HEK293T (cell line): ENCODE measurements around the gene ABCC6.
"Not testable (repeated sequence)": the region's sequence is repeated elsewhere in the genome, so short reads cannot be mapped to it uniquely, and the experiment has no call there.

Source experiments
- CTCF ChIA-PET: fragments of 350-600 bp; formaldehyde crosslinking; extraction: SDS; loops from one replicate; lab custom pipeline; 2021; ENCODE audit warnings: antibody characterized with exemption, inconsistent platforms; lab: Yijun Ruan, JAX
- POLR2A ChIA-PET: fragments of 350-600 bp; formaldehyde crosslinking; extraction: SDS; loops from one replicate; lab custom pipeline; 2020; ENCODE audit warnings: antibody characterized with exemption, inconsistent platforms; lab: Yijun Ruan, JAX
- DNase-seq: peaks from one replicate; pipeline ENCODE4 v3.0.0; 2012; ENCODE audit warnings: mixed read lengths; ENCODE audit errors: extremely low spot score
- ARNT ChIP-seq: fragments of 450-650 bp; IDR thresholded peaks from 2 replicates; pipeline ENCODE4 v1.6.1; 2017; ENCODE audit warnings: mild to moderate bottlenecking
- BHLHE40 ChIP-seq: fragments of 450-650 bp; IDR thresholded peaks from 2 replicates; pipeline ENCODE4 v1.6.1; 2016; ENCODE audit warnings: mild to moderate bottlenecking, moderate library complexity, borderline replicate concordance
- CTBP1 ChIP-seq: fragments of 450-650 bp; IDR thresholded peaks from 2 replicates; pipeline ENCODE4 v1.6.1; 2016; ENCODE audit warnings: borderline replicate concordance
- ELF4 ChIP-seq: fragments of 450-650 bp; IDR thresholded peaks from 2 replicates; pipeline ENCODE4 v1.6.1; 2017; ENCODE audit warnings: antibody characterized with exemption
- FOXA1 ChIP-seq: fragments of 450-650 bp; IDR thresholded peaks from 2 replicates; pipeline ENCODE4 v1.6.1; 2016; ENCODE audit warnings: mild to moderate bottlenecking
- FOXK2 ChIP-seq: fragments of 450-650 bp; IDR thresholded peaks from 2 replicates; pipeline ENCODE4 v1.6.1; 2016; ENCODE audit warnings: mild to moderate bottlenecking
- FOXM1 ChIP-seq: fragments of 450-650 bp; IDR thresholded peaks from 2 replicates; pipeline ENCODE4 v1.6.1; 2017; ENCODE audit warnings: mild to moderate bottlenecking, borderline replicate concordance
- HDGF ChIP-seq: fragments of 450-650 bp; IDR thresholded peaks from 2 replicates; pipeline ENCODE4 v1.6.1; 2017; ENCODE audit warnings: antibody characterized with exemption, borderline replicate concordance
- L3MBTL2 ChIP-seq: fragments of 450-650 bp; conservative IDR thresholded peaks from 2 replicates; pipeline ENCODE4 v1.6.1; 2016; ENCODE audit warnings: mild to moderate bottlenecking
- LEF1 ChIP-seq: fragments of 450-650 bp; IDR thresholded peaks from 2 replicates; pipeline ENCODE4 v1.6.1; 2017; ENCODE audit warnings: mild to moderate bottlenecking, borderline replicate concordance
- NFRKB ChIP-seq: fragments of 450-650 bp; IDR thresholded peaks from 2 replicates; pipeline ENCODE4 v1.6.1; 2016; ENCODE audit warnings: mild to moderate bottlenecking, moderate library complexity
- SP1 ChIP-seq: fragments of 450-650 bp; IDR thresholded peaks from 2 replicates; pipeline ENCODE4 v1.6.1; 2017
- SUZ12 ChIP-seq: fragments of 450-650 bp; IDR thresholded peaks from 2 replicates; pipeline ENCODE4 v1.6.1; 2016; ENCODE audit warnings: mild to moderate bottlenecking
- TARDBP ChIP-seq: fragments of 450-650 bp; IDR thresholded peaks from 2 replicates; pipeline ENCODE4 v1.6.1; 2016
- ZNF384 ChIP-seq: fragments of 450-650 bp; IDR thresholded peaks from 2 replicates; pipeline ENCODE4 v1.6.1; 2016
- TF ChIP-seq, protein P1 (sequence below): fragments of 450-650 bp; IDR thresholded peaks from 2 replicates; pipeline ENCODE4 v1.6.1; 2016

The ABCC6 gene

DNA sequence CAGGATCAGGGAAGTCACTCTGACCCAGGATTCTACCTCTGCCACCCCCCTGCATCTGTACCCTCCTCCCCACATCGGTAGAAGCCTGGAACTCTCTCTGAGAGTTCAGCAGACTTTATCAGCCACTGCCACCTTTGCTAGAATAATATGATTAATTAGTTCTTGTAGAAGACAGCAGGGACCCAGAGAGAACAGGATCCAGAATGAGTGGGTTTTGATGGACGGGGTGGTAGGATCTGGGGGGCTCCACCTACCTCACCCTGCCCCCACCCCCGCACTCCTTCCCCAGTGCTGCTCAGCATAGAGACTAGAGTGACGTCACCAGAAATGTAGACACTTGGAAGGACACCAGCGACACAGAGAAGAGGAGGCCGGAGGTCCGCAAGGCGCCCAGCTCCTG is 33.5 kb downstream of the ABCC6 start:
- no peak for DNase-seq
- ChIA-PET POLR2A (no interaction called here), CTCF (no interaction called here)
- TF ChIP-seq ZNF384 (no peak), FOXM1 (no peak), ARNT (no peak), L3MBTL2 (no peak), ELF4 (no peak), SP1 (no peak)

DNA sequence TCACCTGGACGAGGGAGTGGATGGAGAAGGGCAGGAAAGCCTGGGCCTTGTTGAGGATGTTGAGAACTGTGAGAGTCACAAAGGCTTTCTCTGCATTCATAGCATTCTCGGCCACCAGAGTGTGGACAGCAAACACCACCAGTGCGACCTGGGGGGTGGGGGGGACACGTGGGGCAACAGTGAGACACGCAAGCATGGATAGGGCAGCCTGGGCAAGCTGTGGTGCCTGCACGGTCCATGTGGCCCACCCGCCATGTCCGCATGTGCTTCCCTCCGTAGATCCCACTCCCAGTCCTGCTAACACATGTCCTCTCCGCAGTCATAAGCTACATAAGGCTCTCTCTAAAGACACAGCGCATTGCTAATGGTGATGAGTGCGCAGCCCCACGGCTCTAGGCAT is 34.5 kb downstream of the ABCC6 start:
- TF ChIP-seq FOXM1 (no peak), FOXK2 (no peak), SP1 (no peak), L3MBTL2 (no peak), ARNT (no peak), LEF1 (no peak), BHLHE40 (no peak), NFRKB (no peak), TARDBP (no peak), SUZ12 (no peak), ELF4 (no peak), CTBP1 (no peak), FOXA1 (no peak), HDGF (no peak), ZNF384 (no peak)
- TF ChIP-seq, protein P1, sequence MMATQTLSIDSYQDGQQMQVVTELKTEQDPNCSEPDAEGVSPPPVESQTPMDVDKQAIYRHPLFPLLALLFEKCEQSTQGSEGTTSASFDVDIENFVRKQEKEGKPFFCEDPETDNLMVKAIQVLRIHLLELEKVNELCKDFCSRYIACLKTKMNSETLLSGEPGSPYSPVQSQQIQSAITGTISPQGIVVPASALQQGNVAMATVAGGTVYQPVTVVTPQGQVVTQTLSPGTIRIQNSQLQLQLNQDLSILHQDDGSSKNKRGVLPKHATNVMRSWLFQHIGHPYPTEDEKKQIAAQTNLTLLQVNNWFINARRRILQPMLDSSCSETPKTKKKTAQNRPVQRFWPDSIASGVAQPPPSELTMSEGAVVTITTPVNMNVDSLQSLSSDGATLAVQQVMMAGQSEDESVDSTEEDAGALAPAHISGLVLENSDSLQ: no peak
- ChIA-PET POLR2A (no interaction called here), CTCF (no interaction called here)
- DNase-seq: no peak

DNA sequence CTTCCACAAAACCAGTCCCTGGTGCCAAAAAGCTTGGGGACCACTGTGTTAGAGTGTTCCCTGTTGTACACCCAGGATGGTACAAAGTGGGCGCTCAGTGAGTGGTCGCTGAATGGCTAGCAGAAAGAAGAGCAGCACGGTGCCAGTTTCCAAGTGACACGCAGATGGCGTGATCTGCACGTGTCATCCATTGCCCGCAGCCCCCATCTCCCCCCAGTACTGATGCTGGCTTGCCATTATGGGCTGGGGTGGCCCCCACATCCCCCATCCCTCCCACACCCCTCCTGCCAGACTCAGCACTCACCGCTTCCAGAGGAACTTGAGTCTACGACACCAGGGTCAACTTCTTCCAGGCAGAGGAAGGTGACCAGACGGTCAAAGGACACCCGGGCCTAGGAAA is 36.5 kb downstream of the ABCC6 start:
- TF ChIP-seq, protein P1: no peak
- TF ChIP-seq FOXK2: no peak
- no peak for TF ChIP-seq ELF4
- TF ChIP-seq FOXA1: no peak
- TF ChIP-seq HDGF: no peak
- no peak for TF ChIP-seq FOXM1
- TF ChIP-seq NFRKB: no peak
- no peak for TF ChIP-seq ARNT
- TF ChIP-seq CTBP1: no peak
- no peak for TF ChIP-seq TARDBP
- TF ChIP-seq BHLHE40: no peak
- TF ChIP-seq LEF1: no peak
- TF ChIP-seq L3MBTL2: no peak
- CTCF ChIA-PET: interaction anchor here (1.0 kb wide), 1 partner anchor 23 kb away, joined by 3 read pairs; no protein-coding TSS in a partner anchor
- POLR2A ChIA-PET: no interaction called here
- DNase-seq: no peak

DNA sequence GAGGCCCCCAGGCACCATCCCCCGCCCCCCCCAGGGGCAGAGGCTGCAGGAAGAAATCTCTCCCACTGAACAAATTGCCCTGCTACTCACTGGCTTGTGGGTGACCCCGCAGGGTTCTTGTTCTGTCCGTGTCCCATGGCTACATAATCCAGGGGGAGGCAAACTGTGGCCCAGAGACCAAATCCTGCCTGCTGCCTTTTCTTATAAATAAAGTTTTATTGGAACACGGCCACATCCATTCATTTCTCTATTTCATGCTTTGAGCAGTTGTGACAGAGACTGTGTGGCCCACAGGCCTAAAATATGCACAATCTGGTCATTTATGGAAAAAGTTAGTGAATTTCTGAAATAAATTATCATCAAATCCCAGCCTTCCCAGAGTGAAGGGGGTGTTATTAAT is 38.2 kb downstream of the ABCC6 start:
- ChIA-PET POLR2A (no interaction called here), CTCF (no interaction called here)
- TF ChIP-seq LEF1 (no peak), NFRKB (no peak), ARNT (no peak), CTBP1 (no peak), ZNF384 (no peak), FOXA1 (no peak), BHLHE40 (no peak), ELF4 (no peak), SP1 (no peak), L3MBTL2 (no peak), FOXK2 (no peak), SUZ12 (no peak), TARDBP (no peak)
- TF ChIP-seq, protein P1: no peak
- no peak for DNase-seq

DNA sequence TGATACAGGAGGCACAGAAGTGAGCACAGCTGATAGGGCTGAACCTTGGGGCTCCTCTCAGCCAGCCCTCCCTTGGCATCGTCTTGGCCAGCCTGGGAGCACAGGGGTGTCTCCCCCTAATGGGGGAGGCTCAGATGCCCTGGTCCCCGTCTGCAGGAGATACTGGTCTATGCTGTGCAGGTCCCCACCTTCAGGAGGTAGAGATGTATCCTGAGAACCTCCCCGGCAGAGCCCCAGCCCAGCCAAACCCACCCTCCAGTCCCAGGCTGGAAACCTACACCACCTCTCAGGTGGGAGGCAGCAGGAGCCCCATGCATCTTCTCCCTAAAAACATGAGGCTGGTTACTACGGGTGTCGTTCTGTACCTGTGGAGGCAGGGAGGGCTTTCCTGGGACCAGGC is 38.7 kb downstream of the ABCC6 start:
- TF ChIP-seq, protein P1: no peak
- CTCF ChIA-PET: interaction anchor here (1.6 kb wide), 1 partner anchor 383 kb away, joined by 3 read pairs; no protein-coding TSS in a partner anchor
- POLR2A ChIA-PET: no interaction called here
- no peak for DNase-seq

DNA sequence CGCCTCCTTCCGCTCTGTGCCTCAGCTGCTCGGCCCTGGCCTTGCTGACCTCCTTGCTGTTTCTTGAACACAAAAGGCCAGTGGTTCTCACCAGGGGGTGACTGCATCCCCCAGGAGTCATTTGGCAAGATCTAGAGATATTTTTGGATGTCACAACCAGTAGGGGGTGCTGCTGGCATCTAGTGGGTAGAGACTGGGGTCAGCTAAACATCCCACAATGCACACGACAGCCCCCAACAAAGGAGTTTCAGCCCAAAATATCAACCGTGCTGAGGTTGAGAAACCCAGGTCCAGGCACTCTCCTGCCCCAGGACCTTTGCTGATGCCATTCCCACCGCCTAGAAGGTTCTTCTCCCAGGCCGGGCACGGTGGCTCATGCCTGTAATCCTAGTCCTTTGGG is 39.7 kb downstream of the ABCC6 start:
- DNase-seq: no peak
- CTCF ChIA-PET: interaction anchor here (1.6 kb wide), 1 partner anchor 382 kb away, joined by 3 read pairs; no protein-coding TSS in a partner anchor
- TF ChIP-seq NFRKB (no peak), ARNT (no peak), BHLHE40 (no peak)
- POLR2A ChIA-PET: no interaction called here

DNA sequence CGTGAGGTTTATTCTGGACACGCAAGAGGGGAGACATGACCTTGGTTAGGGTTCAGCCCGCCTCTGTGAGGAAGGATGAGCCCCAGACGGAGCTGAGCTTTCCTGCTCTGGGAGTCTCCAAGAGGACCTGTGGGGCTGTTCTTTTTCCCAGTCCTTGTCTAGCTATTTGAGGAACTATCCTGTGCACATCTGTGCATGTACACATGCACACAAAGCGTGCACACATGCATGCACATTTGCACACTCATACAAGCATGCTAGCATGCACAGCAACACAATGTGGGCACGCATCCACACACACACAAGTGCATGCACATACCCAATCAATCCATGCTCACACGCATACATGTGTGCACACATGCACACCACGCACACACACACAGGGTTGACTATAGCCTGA is 40.4 kb downstream of the ABCC6 start:
- CTCF ChIA-PET: interaction anchor here (1.6 kb wide), 1 partner anchor 381 kb away, joined by 3 read pairs; no protein-coding TSS in a partner anchor
- POLR2A ChIA-PET: no interaction called here
- DNase-seq: no peak
- TF ChIP-seq HDGF (no peak), NFRKB (no peak), ELF4 (no peak), FOXA1 (no peak), BHLHE40 (no peak), FOXM1 (no peak), SP1 (no peak), CTBP1 (no peak), SUZ12 (no peak), ZNF384 (no peak), L3MBTL2 (no peak), FOXK2 (no peak), LEF1 (no peak), ARNT (no peak), TARDBP (no peak)
- TF ChIP-seq, protein P1: no peak

DNA sequence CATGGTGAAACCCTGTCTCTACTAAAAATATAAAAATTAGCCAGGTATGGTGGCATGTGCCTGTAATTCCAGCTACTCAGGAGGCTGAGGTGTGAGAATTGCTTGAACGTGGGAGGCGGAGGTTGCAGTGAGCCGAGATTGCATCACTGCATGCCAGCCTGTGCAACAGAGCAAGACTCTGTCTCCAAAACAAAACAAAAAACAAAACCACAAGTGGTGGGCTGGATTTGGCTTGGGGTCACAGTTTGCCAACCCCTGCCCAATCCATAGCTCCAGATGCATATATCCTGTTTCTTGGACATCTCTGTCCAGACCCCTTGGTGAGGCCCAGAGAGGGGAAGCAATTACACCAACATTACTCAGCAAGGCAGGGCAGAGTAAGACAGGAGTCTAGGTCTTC is 41.5 kb downstream of the ABCC6 start:
- DNase-seq, CTCF ChIA-PET, POLR2A ChIA-PET: not testable (repeated sequence)
